ENCODE measurements around the gene DYNC1I2.

DYNC1I2 gene

DNA sequence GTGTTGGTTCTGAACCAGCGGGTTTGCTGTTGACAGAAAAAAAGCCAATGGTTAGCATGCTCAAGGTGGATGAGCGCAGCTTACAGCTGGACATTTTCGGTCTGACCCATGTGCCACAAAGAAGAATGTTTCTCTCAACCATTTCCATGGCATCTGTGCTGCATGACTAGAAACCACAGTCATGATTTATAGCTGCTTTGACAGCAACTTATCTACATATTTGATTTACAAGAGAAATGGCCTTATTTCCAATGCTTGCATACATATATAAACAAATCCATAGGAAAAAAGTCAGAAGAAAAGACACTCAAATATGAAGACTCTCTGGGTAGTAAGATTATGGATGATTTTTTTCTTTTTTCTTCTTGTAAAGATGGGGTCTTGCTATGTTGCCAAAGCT, 98.2 kb downstream of the DYNC1I2 start:
- DNase-seq (ENCODE audit: extremely low spot score): no peak
- ChIA-PET POLR2A (no interaction called here), CTCF (interaction anchor here (0.7 kb wide), 1 partner anchor 90 kb away, joined by 3 read pairs; no protein-coding TSS in a partner anchor)
- TF ChIP-seq ARNT (IDR thresholded peaks at IDR 0.05): no peak
- TF ChIP-seq SP1 (IDR thresholded peaks at IDR 0.05): no peak
- TF ChIP-seq SUZ12 (IDR thresholded peaks at IDR 0.05): no peak
- no peak for TF ChIP-seq BHLHE40 (IDR thresholded peaks at IDR 0.05; ENCODE audit: borderline replicate concordance)
- TF ChIP-seq, protein P1, sequence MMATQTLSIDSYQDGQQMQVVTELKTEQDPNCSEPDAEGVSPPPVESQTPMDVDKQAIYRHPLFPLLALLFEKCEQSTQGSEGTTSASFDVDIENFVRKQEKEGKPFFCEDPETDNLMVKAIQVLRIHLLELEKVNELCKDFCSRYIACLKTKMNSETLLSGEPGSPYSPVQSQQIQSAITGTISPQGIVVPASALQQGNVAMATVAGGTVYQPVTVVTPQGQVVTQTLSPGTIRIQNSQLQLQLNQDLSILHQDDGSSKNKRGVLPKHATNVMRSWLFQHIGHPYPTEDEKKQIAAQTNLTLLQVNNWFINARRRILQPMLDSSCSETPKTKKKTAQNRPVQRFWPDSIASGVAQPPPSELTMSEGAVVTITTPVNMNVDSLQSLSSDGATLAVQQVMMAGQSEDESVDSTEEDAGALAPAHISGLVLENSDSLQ (IDR thresholded peaks at IDR 0.05): no peak
- TF ChIP-seq HDGF (IDR thresholded peaks at IDR 0.05; ENCODE audit: borderline replicate concordance): no peak
- no peak for TF ChIP-seq CTBP1 (IDR thresholded peaks at IDR 0.05; ENCODE audit: borderline replicate concordance)
- TF ChIP-seq FOXK2 (IDR thresholded peaks at IDR 0.05): no peak
- no peak for TF ChIP-seq FOXA1 (IDR thresholded peaks at IDR 0.05)
- no peak for TF ChIP-seq NFRKB (IDR thresholded peaks at IDR 0.05)
- TF ChIP-seq L3MBTL2 (conservative IDR thresholded peaks at IDR 0.05): no peak
- no peak for TF ChIP-seq ZNF384 (IDR thresholded peaks at IDR 0.05)
- no peak for TF ChIP-seq ELF4 (IDR thresholded peaks at IDR 0.05)
- TF ChIP-seq FOXM1 (IDR thresholded peaks at IDR 0.05; ENCODE audit: borderline replicate concordance): no peak
- TF ChIP-seq TARDBP (IDR thresholded peaks at IDR 0.05): no peak
- no peak for TF ChIP-seq LEF1 (IDR thresholded peaks at IDR 0.05; ENCODE audit: borderline replicate concordance)

DNA sequence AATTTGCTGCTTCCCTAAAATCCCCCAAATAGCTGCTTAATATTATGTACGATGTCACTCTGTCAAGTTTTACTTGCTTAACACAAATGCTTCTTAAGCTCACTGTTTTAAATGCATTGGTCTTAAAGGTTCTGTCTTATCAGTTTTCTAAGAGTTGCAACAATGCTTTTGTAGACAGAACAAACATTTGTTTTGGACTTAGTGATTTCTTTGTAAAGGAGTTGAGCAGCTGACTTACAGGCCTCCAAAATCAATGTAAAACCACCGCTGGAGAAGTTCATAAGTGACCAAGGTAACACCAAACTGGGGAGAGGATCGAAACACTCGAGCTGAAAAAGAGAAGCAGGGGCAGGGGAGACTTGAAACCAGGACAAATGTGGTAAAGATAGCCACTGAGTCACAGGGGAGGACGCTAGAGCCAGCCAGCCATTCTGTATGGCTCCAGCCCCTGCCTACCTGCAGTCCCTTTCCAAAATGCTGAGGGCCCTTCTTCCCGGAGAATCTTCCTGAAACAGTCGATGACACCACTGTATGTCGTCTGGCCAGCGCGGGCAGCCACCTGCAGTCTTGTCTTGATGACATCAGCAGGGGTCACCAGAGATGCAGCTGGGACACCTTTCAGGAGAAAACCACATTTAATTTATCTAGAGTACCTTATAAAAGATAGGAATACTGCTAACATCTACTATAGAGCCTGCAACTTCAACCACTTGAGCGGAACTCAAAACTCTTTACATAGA, 100.2 kb downstream of the DYNC1I2 start:
- TF ChIP-seq ELF4 (IDR thresholded peaks at IDR 0.05) (no peak), CTBP1 (IDR thresholded peaks at IDR 0.05; ENCODE audit: borderline replicate concordance) (no peak), ZNF384 (IDR thresholded peaks at IDR 0.05) (no peak), ARNT (IDR thresholded peaks at IDR 0.05) (no peak), LEF1 (IDR thresholded peaks at IDR 0.05; ENCODE audit: borderline replicate concordance) (no peak), TARDBP (IDR thresholded peaks at IDR 0.05) (no peak), SUZ12 (IDR thresholded peaks at IDR 0.05) (no peak), BHLHE40 (IDR thresholded peaks at IDR 0.05; ENCODE audit: borderline replicate concordance) (no peak), FOXK2 (IDR thresholded peaks at IDR 0.05) (no peak), SP1 (IDR thresholded peaks at IDR 0.05) (no peak), FOXA1 (IDR thresholded peaks at IDR 0.05) (no peak), NFRKB (IDR thresholded peaks at IDR 0.05) (no peak), L3MBTL2 (conservative IDR thresholded peaks at IDR 0.05) (no peak), HDGF (IDR thresholded peaks at IDR 0.05; ENCODE audit: borderline replicate concordance) (no peak), FOXM1 (IDR thresholded peaks at IDR 0.05; ENCODE audit: borderline replicate concordance) (no peak)
- TF ChIP-seq, protein P1 (IDR thresholded peaks at IDR 0.05): no peak
- POLR2A ChIA-PET: no interaction called here
- CTCF ChIA-PET: interaction anchor here (0.9 kb wide), 1 partner anchor 81 kb away, joined by 3 read pairs; no protein-coding TSS in a partner anchor
- no peak for DNase-seq (ENCODE audit: extremely low spot score)

DNA sequence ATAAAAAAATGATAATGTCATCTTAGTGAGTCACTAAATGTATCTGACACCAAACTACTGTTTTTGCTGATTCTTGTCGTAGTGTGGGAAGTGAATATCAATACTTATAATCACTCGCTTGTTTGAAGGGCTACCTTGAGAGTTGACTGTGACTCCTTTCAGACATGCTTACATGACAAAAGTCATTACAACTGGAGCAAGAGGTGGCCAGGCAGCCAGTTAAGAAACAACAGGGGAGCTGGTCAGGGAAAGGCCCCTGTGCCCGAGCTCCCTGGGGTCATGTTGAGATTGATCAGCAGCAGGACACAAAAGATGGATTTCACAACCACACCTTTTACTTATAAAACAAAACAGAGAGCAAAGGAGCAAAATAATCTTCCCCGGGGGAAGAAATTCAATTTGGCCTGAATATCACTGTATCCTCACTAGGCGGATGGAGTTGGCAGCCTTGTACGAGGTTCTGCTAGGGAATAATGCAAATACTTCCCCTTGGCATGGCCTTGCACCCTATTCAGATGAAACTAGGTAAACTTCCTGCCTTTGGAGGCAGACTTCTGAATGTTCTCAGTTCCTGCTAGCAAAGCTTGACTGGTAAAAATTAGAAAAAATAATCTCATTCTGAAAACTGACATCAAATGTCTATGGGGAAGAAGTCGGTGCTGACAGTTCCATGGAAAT, 101.2 kb downstream of the DYNC1I2 start:
- ChIA-PET POLR2A (no interaction called here), CTCF (no interaction called here)
- no peak for DNase-seq (ENCODE audit: extremely low spot score)
- TF ChIP-seq SUZ12 (IDR thresholded peaks at IDR 0.05): no peak

DNA sequence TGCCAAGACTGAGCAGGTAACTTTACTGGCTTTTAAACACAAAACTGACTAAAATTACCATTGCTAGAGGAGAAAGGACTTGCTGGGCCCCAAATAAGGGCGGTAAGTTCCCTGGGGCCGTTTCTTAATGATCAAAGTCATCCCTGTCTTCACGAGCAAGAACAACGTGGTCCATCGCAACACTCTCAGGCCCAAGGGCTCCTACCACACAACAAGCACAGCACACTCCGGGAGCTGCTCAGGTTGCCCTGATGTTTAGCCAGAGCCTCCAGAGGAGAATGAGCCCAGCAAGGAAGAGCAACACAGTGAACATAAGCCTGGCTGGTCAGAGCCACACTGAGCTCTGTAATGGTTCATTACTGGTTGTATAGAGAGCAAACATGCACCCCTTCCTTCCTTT, 102.7 kb downstream of the DYNC1I2 start:
- no peak for TF ChIP-seq FOXA1 (IDR thresholded peaks at IDR 0.05)
- no peak for TF ChIP-seq LEF1 (IDR thresholded peaks at IDR 0.05; ENCODE audit: borderline replicate concordance)
- no peak for TF ChIP-seq CTBP1 (IDR thresholded peaks at IDR 0.05; ENCODE audit: borderline replicate concordance)
- TF ChIP-seq ZNF384 (IDR thresholded peaks at IDR 0.05): no peak
- TF ChIP-seq NFRKB (IDR thresholded peaks at IDR 0.05): no peak
- TF ChIP-seq ARNT (IDR thresholded peaks at IDR 0.05): no peak
- no peak for TF ChIP-seq L3MBTL2 (conservative IDR thresholded peaks at IDR 0.05)
- TF ChIP-seq SUZ12 (IDR thresholded peaks at IDR 0.05): no peak
- TF ChIP-seq, protein P1 (IDR thresholded peaks at IDR 0.05): no peak
- no peak for TF ChIP-seq FOXK2 (IDR thresholded peaks at IDR 0.05)
- TF ChIP-seq TARDBP (IDR thresholded peaks at IDR 0.05): no peak
- no peak for TF ChIP-seq ELF4 (IDR thresholded peaks at IDR 0.05)
- TF ChIP-seq BHLHE40 (IDR thresholded peaks at IDR 0.05; ENCODE audit: borderline replicate concordance): no peak
- TF ChIP-seq SP1 (IDR thresholded peaks at IDR 0.05): no peak
- no peak for TF ChIP-seq HDGF (IDR thresholded peaks at IDR 0.05; ENCODE audit: borderline replicate concordance)
- TF ChIP-seq FOXM1 (IDR thresholded peaks at IDR 0.05; ENCODE audit: borderline replicate concordance): no peak
- ChIA-PET POLR2A (no interaction called here), CTCF (interaction anchor here (0.6 kb wide), 1 partner anchor 694 kb away, joined by 4 read pairs; no protein-coding TSS in a partner anchor)
- DNase-seq (ENCODE audit: extremely low spot score): no peak

DNA sequence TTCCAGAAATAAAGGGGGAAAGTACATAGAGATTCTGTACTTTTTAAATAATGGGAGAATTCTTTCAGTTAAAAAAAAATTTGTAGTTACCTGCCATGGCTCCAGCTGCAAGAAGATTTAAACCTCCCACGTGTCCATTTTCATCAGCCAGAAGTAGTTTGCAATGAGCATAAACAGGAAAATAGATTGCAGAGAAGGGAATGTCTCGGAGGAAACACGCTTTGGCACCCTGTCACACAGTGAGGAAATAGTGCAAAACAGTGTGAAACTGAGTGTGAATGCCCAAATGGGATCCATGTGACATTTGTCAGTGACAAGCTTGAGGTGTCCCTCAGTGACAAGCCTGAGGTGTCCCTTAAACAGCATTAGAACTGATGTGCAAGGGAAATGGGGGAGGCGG, 104.1 kb downstream of the DYNC1I2 start:
- no peak for DNase-seq (ENCODE audit: extremely low spot score)
- POLR2A ChIA-PET: no interaction called here
- no peak for TF ChIP-seq SP1 (IDR thresholded peaks at IDR 0.05)
- TF ChIP-seq NFRKB (IDR thresholded peaks at IDR 0.05): no peak
- TF ChIP-seq CTBP1 (IDR thresholded peaks at IDR 0.05; ENCODE audit: borderline replicate concordance): no peak
- TF ChIP-seq FOXA1 (IDR thresholded peaks at IDR 0.05): no peak
- TF ChIP-seq, protein P1 (IDR thresholded peaks at IDR 0.05): no peak
- no peak for TF ChIP-seq ZNF384 (IDR thresholded peaks at IDR 0.05)
- no peak for TF ChIP-seq BHLHE40 (IDR thresholded peaks at IDR 0.05; ENCODE audit: borderline replicate concordance)
- no peak for TF ChIP-seq FOXM1 (IDR thresholded peaks at IDR 0.05; ENCODE audit: borderline replicate concordance)
- TF ChIP-seq TARDBP (IDR thresholded peaks at IDR 0.05): no peak
- no peak for TF ChIP-seq FOXK2 (IDR thresholded peaks at IDR 0.05)
- TF ChIP-seq ELF4 (IDR thresholded peaks at IDR 0.05): no peak
- no peak for TF ChIP-seq L3MBTL2 (conservative IDR thresholded peaks at IDR 0.05)
- no peak for TF ChIP-seq LEF1 (IDR thresholded peaks at IDR 0.05; ENCODE audit: borderline replicate concordance)
- no peak for TF ChIP-seq ARNT (IDR thresholded peaks at IDR 0.05)
- TF ChIP-seq HDGF (IDR thresholded peaks at IDR 0.05; ENCODE audit: borderline replicate concordance): no peak
- CTCF ChIA-PET: interaction anchor here (1.0 kb wide), 1 partner anchor 322 kb away, joined by 4 read pairs; no protein-coding TSS in a partner anchor

All from HEK293T (cell line).